HUES48 (cell line): Measurements from ENCODE around the gene NAGPA.

ENCODE experiments used
- H3K27ac ChIP-seq: one replicate; pipeline ENCODE4 v1.7.0; 2013; ENCODE audit warnings: low read depth, low read length, inconsistent platforms
- H3K27me3 ChIP-seq: 2 replicates; pipeline ENCODE4 v1.6.1; 2013; ENCODE audit warnings: mild to moderate bottlenecking, low read length; ENCODE audit not compliant: control insufficient read depth, insufficient read depth
- H3K36me3 ChIP-seq: 2 replicates; pipeline ENCODE4 v1.6.1; 2013; ENCODE audit warnings: low read length; ENCODE audit not compliant: control insufficient read depth, insufficient read depth
- H3K4me1 ChIP-seq: 2 replicates; pipeline ENCODE4 v1.6.1; 2013; ENCODE audit warnings: mild to moderate bottlenecking, low read length; ENCODE audit not compliant: control insufficient read depth, insufficient read depth
- H3K4me3 ChIP-seq: 2 replicates; pipeline ENCODE4 v1.5.1; 2013; ENCODE audit warnings: mild to moderate bottlenecking, low read depth, low read length
- H3K9ac ChIP-seq: 2 replicates; pipeline ENCODE4 v1.6.1; 2013; ENCODE audit warnings: mild to moderate bottlenecking, low read depth, low read length, moderate library complexity
- H3K9me3 ChIP-seq: 2 replicates; pipeline ENCODE4 v1.6.1; 2013; ENCODE audit warnings: low read length; ENCODE audit not compliant: control insufficient read depth, insufficient read depth

The NAGPA gene

GRCh38 chr16:5002699-5003143 lies 31.0 kb downstream of the NAGPA start:
- H3K4me3 ChIP-seq = no peak overlapping the region
- no peak overlapping the region for H3K9ac ChIP-seq
- H3K36me3 ChIP-seq = no peaks in the 10 kb centered on the region
- no peaks in the 10 kb centered on the region for H3K27me3 ChIP-seq
- no peak overlapping the region for H3K27ac ChIP-seq
- H3K4me1 ChIP-seq = no peaks in the 10 kb centered on the region
- no peaks in the 10 kb centered on the region for H3K9me3 ChIP-seq

GRCh38 chr16:5001986-5002385 lies 31.7 kb downstream of the NAGPA start:
- no peaks in the 10 kb centered on the region for H3K9me3 ChIP-seq
- H3K9ac ChIP-seq = no peak overlapping the region
- H3K27me3 ChIP-seq = no peaks in the 10 kb centered on the region
- H3K4me3 ChIP-seq = no peak overlapping the region
- H3K36me3 ChIP-seq = no peaks in the 10 kb centered on the region
- H3K27ac ChIP-seq = no peak overlapping the region
- H3K4me1 ChIP-seq = no peaks in the 10 kb centered on the region

DNA sequence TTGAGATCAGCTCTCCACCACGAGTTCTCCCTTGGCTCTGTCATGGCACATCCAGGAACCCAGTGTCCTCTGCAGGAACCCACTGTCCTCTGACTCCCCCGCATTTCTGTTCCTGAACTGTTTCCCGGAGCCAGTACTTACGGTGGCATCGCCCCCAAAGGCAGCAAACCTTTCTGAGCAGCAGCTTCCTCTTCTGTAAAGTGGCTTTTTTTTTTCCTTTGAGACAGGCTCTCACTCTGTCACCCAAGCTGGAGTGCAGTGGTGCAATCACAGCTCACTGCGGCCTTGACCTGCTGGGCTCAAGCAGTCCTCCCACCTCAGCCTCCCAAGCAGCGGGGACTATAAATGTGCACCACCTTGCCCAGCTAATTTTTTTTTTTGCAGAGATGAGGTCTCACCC lies 32.2 kb downstream of the NAGPA start:
- H3K36me3 ChIP-seq = no peaks in the 10 kb centered on the region
- H3K4me3 ChIP-seq = no peak overlapping the region
- H3K27ac ChIP-seq = no peak overlapping the region
- no peaks in the 10 kb centered on the region for H3K9me3 ChIP-seq
- H3K4me1 ChIP-seq = no peaks in the 10 kb centered on the region
- H3K9ac ChIP-seq = no peak overlapping the region
- no peaks in the 10 kb centered on the region for H3K27me3 ChIP-seq

DNA sequence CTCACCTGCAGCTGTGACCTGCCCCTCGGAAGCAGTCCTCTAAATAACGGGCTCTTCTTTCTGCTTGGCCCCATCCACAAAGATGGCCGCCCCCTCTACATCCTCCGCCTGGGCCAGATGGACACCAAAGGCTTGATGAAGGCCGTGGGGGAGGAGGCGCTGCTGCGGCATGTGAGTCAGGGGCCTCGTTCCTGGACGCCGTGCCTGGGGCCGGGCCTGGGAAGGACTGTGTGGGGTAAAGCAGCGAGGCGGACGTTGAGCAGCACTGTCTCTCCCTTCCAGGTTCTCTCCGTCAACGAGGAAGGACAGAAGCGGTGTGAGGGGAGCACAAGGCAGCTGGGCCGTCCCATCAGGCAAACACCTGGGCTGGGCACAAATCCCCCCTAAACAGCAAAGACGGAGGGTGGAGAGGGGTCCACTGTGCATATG lies 33.1 kb downstream of the NAGPA start:
- no peak overlapping the region for H3K4me3 ChIP-seq
- H3K27ac ChIP-seq = no peak overlapping the region
- H3K9me3 ChIP-seq = no peaks in the 10 kb centered on the region
- no peaks in the 10 kb centered on the region for H3K4me1 ChIP-seq
- no peaks in the 10 kb centered on the region for H3K27me3 ChIP-seq
- H3K36me3 ChIP-seq = no peaks in the 10 kb centered on the region
- no peak overlapping the region for H3K9ac ChIP-seq

GRCh38 chr16:4994719-4995434 lies 38.9 kb downstream of the NAGPA start:
- H3K9me3 ChIP-seq = no peaks in the 10 kb centered on the region
- no peaks in the 10 kb centered on the region for H3K4me1 ChIP-seq
- no peaks in the 10 kb centered on the region for H3K27me3 ChIP-seq
- H3K27ac ChIP-seq = no peak overlapping the region
- no peak overlapping the region for H3K4me3 ChIP-seq
- H3K9ac ChIP-seq = no peak overlapping the region
- H3K36me3 ChIP-seq = no peaks in the 10 kb centered on the region

DNA sequence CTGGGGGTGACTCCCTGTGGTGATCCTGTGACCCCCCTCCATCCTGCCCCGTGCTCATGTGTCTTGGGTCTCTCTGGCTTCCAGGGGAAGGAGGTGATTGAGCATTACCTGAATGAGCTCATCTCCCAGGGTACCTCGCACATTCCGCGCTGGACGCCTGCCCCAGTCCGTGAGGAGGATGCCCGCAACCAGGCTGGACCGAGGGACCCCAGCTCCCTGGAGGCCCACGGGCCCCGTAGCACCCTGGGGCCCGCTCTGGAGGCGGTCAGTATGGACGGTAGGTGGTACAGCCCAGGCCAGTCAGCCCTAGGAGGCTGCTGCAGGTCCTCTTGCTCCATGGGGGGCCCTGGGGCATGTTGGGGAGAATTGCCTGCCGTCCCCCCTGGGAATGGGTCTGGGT lies 42.0 kb downstream of the NAGPA start:
- H3K36me3 ChIP-seq = no peaks in the 10 kb centered on the region
- no peak overlapping the region for H3K4me3 ChIP-seq
- H3K4me1 ChIP-seq = no peaks in the 10 kb centered on the region
- no peak overlapping the region for H3K27ac ChIP-seq
- H3K9me3 ChIP-seq = no peaks in the 10 kb centered on the region
- H3K9ac ChIP-seq = no peak overlapping the region
- peaks cover 23% of the 10 kb centered on the region for H3K27me3 ChIP-seq

DNA sequence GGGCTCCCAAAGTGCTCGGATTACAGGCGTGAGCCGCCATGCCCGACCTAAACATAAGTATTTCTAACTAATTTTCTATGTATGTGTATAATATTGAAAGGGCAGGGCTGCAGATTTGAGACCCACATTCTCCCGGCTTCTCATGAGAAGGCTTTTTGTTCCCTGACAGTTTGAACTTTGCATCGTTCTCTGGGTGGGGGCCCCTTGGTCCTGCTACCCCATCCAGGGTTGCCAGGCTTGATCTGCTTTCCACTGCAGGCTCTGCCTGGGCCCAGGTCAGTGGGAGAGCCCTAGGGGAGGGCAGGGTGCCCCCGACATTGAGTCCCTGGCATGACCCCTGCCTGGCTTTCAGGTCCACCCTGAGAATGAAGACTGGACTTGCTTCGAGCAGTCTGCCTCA lies 43.3 kb downstream of the NAGPA start:
- Histone ChIP-seq H3K36me3 (no peaks in the 10 kb centered on the region), H3K9ac (no peak overlapping the region), H3K27me3 (peaks cover 33% of the 10 kb centered on the region), H3K4me1 (no peaks in the 10 kb centered on the region), H3K4me3 (no peak overlapping the region), H3K9me3 (no peaks in the 10 kb centered on the region), H3K27ac (no peak overlapping the region)

GRCh38 chr16:4989391-4990006 lies 44.2 kb downstream of the NAGPA start:
- Histone ChIP-seq H3K9ac (no peak overlapping the region), H3K9me3 (no peaks in the 10 kb centered on the region), H3K4me3 (no peak overlapping the region), H3K27ac (no peak overlapping the region), H3K4me1 (no peaks in the 10 kb centered on the region), H3K27me3 (peaks cover 33% of the 10 kb centered on the region), H3K36me3 (no peaks in the 10 kb centered on the region)

GRCh38 chr16:4988647-4989046 lies 45.1 kb downstream of the NAGPA start:
- Histone ChIP-seq H3K4me3 (no peak overlapping the region), H3K27me3 (peaks cover 33% of the 10 kb centered on the region), H3K4me1 (no peaks in the 10 kb centered on the region)

DNA sequence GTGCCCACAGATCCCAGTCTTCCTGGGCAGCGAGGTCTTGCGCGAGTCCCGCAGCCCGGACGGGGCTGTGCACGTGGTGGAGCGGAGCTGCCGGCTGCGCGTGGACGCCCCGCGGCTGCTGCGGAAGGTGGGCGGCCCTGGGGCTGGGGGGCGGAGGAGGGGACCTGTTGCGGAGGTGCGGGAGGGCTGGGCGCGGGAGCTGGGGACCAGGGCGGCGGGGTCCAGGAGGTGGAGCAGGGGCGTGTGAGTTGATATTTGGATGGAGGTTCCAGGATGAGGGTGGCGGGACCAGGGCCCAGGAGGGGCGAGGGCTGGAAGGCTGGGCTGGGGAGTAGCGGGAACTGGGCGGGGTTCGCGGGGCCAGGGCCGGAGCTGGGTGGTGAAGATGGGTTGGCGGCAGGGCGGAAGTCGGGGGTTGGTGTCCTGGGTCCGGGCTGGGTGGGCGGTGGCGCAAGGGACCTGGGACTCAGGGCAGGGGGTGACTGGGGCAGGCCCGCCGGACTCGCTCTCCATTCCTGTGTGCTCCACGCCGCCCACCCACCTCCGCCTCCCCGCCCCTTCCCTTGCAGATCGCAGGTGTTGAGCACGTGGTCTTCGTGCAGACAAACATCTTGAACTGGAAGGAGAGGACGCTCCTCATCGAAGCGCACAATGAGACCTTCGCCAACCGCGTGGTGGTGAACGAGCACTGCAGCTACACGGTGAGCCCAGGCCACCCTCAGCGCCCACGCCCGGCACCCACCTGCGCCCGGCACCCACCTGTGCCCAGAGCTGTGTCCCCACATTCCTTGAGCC lies 46.0 kb downstream of the NAGPA start:
- Histone ChIP-seq H3K27ac (no peak overlapping the region), H3K4me3 (peak overlapping the region; percentile 31; the same call in 1 of the 2 replicates), H3K9ac (no peak overlapping the region), H3K4me1 (no peaks in the 10 kb centered on the region), H3K9me3 (no peaks in the 10 kb centered on the region), H3K27me3 (peaks cover 33% of the 10 kb centered on the region), H3K36me3 (no peaks in the 10 kb centered on the region)

More at GRCh38 chr16:4988647-4989046, 45.1 kb downstream of the NAGPA start:
- Histone ChIP-seq H3K36me3 (no peaks in the 10 kb centered on the region), H3K9me3 (no peaks in the 10 kb centered on the region), H3K27ac (no peak overlapping the region), H3K9ac (no peak overlapping the region)

GRCh38 chr16:4987250-4987579 lies 46.5 kb downstream of the NAGPA start:
- Histone ChIP-seq H3K4me3 (peak overlapping the region; percentile 31; the same call in 1 of the 2 replicates), H3K4me1 (no peaks in the 10 kb centered on the region), H3K27me3 (peaks cover 33% of the 10 kb centered on the region), H3K9ac (no peak overlapping the region), H3K36me3 (no peaks in the 10 kb centered on the region), H3K9me3 (no peaks in the 10 kb centered on the region), H3K27ac (no peak overlapping the region)
